KMS-11 (cell line): ENCODE data around the gene PTPRN2.

Source experiments
- H2AFZ ChIP-seq: fragments of 200-600 bp; sonication (generic); 2 replicates; pipeline ENCODE4 v1.6.1; 2016; ENCODE audit warnings: antibody characterized with exemption, mixed run types, low read depth
- H3K27ac ChIP-seq: fragments of 200-600 bp; sonication (generic); 2 replicates; pipeline ENCODE4 v1.6.1; 2016; ENCODE audit warnings: mild to moderate bottlenecking, mixed run types
- H3K27me3 ChIP-seq: fragments of 200-600 bp; sonication (generic); 2 replicates; pipeline ENCODE4 v1.6.1; 2017; ENCODE audit warnings: mild to moderate bottlenecking, low read depth, mixed run types, moderate library complexity; ENCODE audit not compliant: insufficient read depth
- H3K36me3 ChIP-seq: fragments of 200-600 bp; sonication (generic); 2 replicates; pipeline ENCODE4 v1.6.1; 2017; ENCODE audit warnings: mild to moderate bottlenecking, mixed run types; ENCODE audit not compliant: insufficient read depth
- H3K4me1 ChIP-seq: fragments of 200-600 bp; sonication (generic); 2 replicates; pipeline ENCODE4 v1.6.1; 2016; ENCODE audit warnings: mild to moderate bottlenecking, low read depth, mixed run types; ENCODE audit not compliant: poor library complexity, severe bottlenecking
- H3K4me2 ChIP-seq: fragments of 200-600 bp; sonication (generic); 2 replicates; pipeline ENCODE4 v1.7.0; 2016; ENCODE audit warnings: mild to moderate bottlenecking, mixed run types
- H3K4me3 ChIP-seq: fragments of 200-600 bp; sonication (generic); IDR thresholded peaks from 2 replicates; pipeline ENCODE4 v1.6.1; 2017; ENCODE audit warnings: low read depth, low read length, mixed read lengths; ENCODE audit not compliant: insufficient read depth
- H3K79me2 ChIP-seq: fragments of 200-600 bp; sonication (generic); 2 replicates; pipeline ENCODE4 v1.6.1; 2016; ENCODE audit warnings: low read depth, mixed run types; ENCODE audit not compliant: insufficient read depth
- H3K9ac ChIP-seq: fragments of 200-600 bp; sonication (generic); 2 replicates; pipeline ENCODE4 v1.6.1; 2016; ENCODE audit warnings: mild to moderate bottlenecking, mixed run types
- H4K20me1 ChIP-seq: fragments of 200-600 bp; sonication (generic); 2 replicates; pipeline ENCODE4 v1.6.1; 2016; ENCODE audit warnings: mild to moderate bottlenecking, mixed run types; ENCODE audit not compliant: insufficient read depth
- CTCF ChIP-seq: fragments of 200-600 bp; sonication (generic); conservative IDR thresholded peaks from 2 replicates; pipeline ENCODE4 v1.6.1; 2017; ENCODE audit warnings: low read depth, mild to moderate bottlenecking, antibody characterized with exemption, low read length, moderate library complexity, mixed read lengths

PTPRN2 gene

GRCh38 chr7:157538321-157538720 lies 1049.3 kb downstream of the PTPRN2 start:
- Histone ChIP-seq H4K20me1 (no peaks in the 10 kb centered on the region), H3K4me2 (no peak overlapping the region), H3K27me3 (peaks cover 33% of the 10 kb centered on the region), H3K27ac (no peak overlapping the region), H3K4me3 (no peak overlapping the region), H3K4me1 (no peaks in the 10 kb centered on the region), H2AFZ (no peak overlapping the region), H3K36me3 (no peaks in the 10 kb centered on the region), H3K79me2 (no peaks in the 10 kb centered on the region), H3K9ac (no peak overlapping the region)
- no peak for TF ChIP-seq CTCF

GRCh38 chr7:157537056-157537455 lies 1050.6 kb downstream of the PTPRN2 start:
- no peak overlapping the region for H3K4me3 ChIP-seq
- no peak overlapping the region for H2AFZ ChIP-seq
- H3K36me3 ChIP-seq, result no peaks in the 10 kb centered on the region
- H3K27me3 ChIP-seq, result peaks cover 31% of the 10 kb centered on the region
- H3K27ac ChIP-seq, result no peak overlapping the region
- H3K4me1 ChIP-seq, result no peaks in the 10 kb centered on the region
- no peak overlapping the region for H3K9ac ChIP-seq
- H4K20me1 ChIP-seq, result no peaks in the 10 kb centered on the region
- H3K4me2 ChIP-seq, result no peak overlapping the region
- H3K79me2 ChIP-seq, result no peaks in the 10 kb centered on the region
- TF ChIP-seq CTCF, result no peak

- no peak overlapping the region for H3K9ac ChIP-seq
- H2AFZ ChIP-seq, result no peak overlapping the region
- no peaks in the 10 kb centered on the region for H4K20me1 ChIP-seq
- peaks cover 39% of the 10 kb centered on the region for H3K27me3 ChIP-seq
- H3K4me1 ChIP-seq, result no peaks in the 10 kb centered on the region
- H3K4me3 ChIP-seq, result no peak overlapping the region
- H3K36me3 ChIP-seq, result no peaks in the 10 kb centered on the region
- H3K4me2 ChIP-seq, result no peak overlapping the region
- no peaks in the 10 kb centered on the region for H3K79me2 ChIP-seq
- no peak overlapping the region for H3K27ac ChIP-seq
- no peak for TF ChIP-seq CTCF
Observed at GRCh38 chr7:157532068-157532467, 1055.6 kb downstream of the PTPRN2 start.

GRCh38 chr7:157529768-157530560 lies 1057.7 kb downstream of the PTPRN2 start:
- H3K4me1 ChIP-seq, result no peaks in the 10 kb centered on the region
- no peaks in the 10 kb centered on the region for H4K20me1 ChIP-seq
- H2AFZ ChIP-seq, result no peak overlapping the region
- no peak overlapping the region for H3K4me2 ChIP-seq
- H3K27me3 ChIP-seq, result peaks cover 59% of the 10 kb centered on the region
- H3K4me3 ChIP-seq, result no peak overlapping the region
- no peak for TF ChIP-seq CTCF
- no peak overlapping the region for H3K9ac ChIP-seq
- H3K79me2 ChIP-seq, result no peaks in the 10 kb centered on the region
- H3K36me3 ChIP-seq, result no peaks in the 10 kb centered on the region
- no peak overlapping the region for H3K27ac ChIP-seq
